ENCODE measurements around the gene C19orf81.

The C19orf81 gene

GRCh38 chr19:50659318-50660087 is 10.3 kb downstream of the C19orf81 start:
- no peak for DNase-seq

DNA sequence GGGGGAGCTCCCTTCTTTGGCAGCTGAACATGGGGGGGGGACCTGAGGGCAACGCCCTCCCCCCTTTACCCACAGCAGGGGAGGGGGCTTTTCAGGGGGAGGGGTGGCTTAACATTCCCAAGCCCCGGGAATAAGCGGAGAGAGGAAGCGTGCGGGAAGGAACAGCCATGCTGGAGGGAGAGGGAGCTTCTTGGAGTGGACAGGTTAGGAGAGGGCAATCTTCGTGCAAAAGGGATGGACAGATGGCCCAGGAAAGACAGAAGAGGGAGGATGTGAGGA is 10.8 kb downstream of the C19orf81 start:
- DNase-seq: no peak

- DNase-seq: no peak
Observed at GRCh38 chr19:50661023-50661422, 11.8 kb downstream of the C19orf81 start.

GRCh38 chr19:50661766-50662650 is 12.8 kb downstream of the C19orf81 start:
- no peak for DNase-seq

- no peak for DNase-seq
Observed at GRCh38 chr19:50662651-50663481, 13.6 kb downstream of the C19orf81 start.

GRCh38 chr19:50663482-50663790 is 14.2 kb downstream of the C19orf81 start:
- DNase-seq: no peak

DNA sequence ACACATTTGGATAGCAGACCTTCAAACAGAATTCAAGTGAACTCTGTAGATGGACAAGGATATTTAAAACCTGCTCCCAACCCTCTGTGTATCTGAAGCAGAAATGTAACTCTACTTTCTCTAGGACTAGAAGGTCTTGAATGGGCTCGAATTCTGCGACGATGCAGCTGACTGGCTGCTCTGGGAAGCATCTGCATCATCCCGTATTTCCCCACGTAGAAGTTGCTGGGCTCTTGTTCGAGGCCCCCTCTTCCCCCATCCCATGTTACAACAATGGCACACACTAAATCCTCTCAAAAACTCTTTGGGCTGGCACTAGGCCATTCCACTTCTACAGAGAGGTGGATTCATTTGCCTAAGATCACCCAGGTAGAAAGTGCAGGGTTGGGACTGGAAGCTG is 15.0 kb downstream of the C19orf81 start:
- DNase-seq: no peak

DNA sequence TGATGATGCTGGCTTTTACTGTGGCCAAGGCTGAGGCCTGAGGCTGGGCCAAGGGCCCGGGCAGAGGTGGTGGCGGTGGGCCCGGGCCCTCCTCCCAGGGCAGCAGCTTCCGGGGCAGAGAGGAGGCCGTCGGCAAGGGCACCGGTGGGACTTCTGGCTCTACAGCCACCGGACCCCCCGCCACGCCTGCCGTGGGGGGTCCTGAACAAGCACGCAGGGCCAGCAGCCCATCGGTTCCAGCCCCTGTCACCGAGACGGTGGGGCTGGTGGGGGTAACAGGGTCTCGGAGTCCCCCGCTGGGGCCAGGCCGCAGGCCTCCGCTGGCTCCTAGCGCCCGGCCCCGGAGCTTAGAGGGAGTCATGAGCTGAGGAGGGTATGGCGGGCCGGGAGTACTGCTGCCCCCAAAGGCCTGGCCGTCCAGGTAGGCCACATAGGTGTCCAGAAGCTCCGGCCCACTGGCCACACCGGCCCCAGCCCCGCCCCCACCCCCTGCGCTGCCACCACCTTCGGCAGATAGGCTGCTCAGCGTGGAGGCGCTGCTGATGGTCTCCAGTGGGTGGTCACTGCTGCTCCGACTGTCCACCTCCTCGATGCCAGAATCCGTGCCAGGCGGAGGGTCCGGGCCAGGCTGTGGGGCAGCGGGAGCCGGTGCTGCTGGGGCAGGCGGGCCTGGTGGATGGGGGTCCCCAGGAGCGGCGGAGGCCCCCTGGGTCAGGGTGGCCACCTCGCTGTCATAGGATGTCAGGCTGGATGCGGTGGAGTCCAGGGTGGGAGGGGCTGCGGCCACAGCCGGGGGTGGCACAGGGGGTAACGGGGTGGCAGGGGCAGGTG is 17.3 kb downstream of the C19orf81 start:
- DNase-seq: no peak

- DNase-seq: no peak
Observed at GRCh38 chr19:50667177-50667758, 18.0 kb downstream of the C19orf81 start.

GRCh38 chr19:50667759-50668231 is 18.6 kb downstream of the C19orf81 start:
- DNase-seq: no peak

- no peak for DNase-seq
Observed at GRCh38 chr19:50668416-50668815, 19.2 kb downstream of the C19orf81 start.

DNA sequence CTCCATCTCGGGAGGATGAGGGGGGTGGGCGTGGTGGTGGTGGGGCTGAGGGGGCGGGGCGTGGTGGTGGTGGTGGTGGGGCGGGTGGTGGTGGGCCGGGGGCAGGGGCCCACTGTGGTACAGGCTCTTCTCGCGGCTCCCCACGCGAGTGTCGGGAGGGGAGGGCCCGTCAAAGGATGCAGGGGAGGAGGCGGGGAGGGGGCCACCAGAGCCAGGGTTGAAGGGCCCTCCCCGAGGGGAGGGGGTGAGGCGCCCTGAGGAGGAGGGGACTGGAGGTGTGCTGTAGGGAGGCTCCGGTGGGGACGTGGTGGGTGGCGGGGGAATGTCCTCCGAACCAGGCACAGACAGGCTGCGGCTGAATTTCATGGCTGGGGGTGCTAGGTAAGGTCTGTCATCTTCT is 19.6 kb downstream of the C19orf81 start:
- no peak for DNase-seq

GRCh38 chr19:50669302-50670101 is 20.3 kb downstream of the C19orf81 start:
- DNase-seq: no peak

- DNase-seq: no peak
Observed at GRCh38 chr19:50670102-50670380, 20.8 kb downstream of the C19orf81 start.

DNA sequence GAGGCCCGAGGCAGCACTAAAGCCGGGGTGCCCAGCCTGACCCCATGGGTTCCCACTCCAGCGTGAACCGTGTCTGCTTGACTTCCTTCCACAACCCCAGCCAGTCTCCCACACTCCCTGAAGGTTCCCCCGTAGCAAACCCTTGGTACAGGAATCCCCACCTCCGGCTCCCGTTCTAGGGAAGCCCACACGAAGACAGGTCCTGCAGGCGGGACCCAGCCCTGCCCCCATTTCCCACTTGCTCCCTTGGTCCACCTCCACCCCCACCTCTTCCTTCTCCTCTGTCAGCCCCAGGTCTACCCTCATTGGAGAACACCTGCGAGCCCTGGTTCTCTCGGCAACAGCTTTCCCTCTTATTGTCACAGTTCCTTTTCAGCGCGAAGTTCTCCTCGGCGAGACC is 23.9 kb downstream of the C19orf81 start:
- DNase-seq: no peak

DNA sequence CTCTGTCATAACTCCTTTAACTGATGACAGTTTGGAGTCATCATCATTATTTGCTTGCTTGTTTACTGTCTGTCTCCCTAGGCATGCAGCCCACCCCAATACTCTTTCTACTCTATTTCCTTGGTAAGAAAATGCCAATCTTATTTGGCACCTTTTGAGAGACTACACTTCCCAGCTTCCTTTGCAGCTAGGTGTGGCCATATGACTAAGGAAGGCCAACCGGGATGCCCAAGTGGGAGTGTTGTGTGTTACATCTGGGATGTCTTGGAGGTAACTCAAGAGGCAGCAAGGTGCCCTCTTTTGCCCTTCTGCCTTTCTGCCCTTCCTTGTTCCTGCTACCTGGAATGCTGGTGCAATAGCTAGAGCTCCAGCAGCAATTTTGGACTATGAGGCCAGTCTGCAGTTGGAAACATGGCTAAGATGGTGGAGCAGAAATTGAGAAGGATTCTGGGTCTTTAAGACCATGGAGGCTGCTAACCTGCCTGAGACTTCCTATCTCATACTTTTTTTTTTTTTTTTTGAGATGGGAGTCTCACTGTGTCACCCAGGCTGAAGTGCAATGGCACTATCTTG is 27.5 kb downstream of the C19orf81 start:
- no peak for DNase-seq

- DNase-seq: no peak
Observed at GRCh38 chr19:50677636-50678035, 28.4 kb downstream of the C19orf81 start.

DNA sequence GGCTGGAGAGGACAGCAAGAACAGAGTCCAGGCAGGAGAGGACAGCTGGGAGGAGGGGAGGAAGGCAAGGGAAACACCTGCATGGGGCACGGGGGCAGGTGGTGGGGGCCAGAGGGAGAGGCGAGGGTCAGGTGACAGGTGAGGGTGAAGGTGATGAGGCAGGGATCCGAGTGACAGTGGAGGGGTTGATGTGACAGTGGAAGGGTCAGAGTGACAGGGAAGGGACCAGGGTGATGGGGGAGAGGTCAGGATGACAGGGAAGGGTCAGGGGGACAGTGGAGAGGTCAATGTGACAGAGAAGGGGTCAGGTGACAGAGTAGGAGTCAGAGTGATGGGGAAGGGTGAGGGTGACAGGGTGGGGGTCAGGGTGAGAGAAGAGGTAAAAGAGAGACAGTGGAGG is 29.1 kb downstream of the C19orf81 start:
- DNase-seq: no peak

DNA sequence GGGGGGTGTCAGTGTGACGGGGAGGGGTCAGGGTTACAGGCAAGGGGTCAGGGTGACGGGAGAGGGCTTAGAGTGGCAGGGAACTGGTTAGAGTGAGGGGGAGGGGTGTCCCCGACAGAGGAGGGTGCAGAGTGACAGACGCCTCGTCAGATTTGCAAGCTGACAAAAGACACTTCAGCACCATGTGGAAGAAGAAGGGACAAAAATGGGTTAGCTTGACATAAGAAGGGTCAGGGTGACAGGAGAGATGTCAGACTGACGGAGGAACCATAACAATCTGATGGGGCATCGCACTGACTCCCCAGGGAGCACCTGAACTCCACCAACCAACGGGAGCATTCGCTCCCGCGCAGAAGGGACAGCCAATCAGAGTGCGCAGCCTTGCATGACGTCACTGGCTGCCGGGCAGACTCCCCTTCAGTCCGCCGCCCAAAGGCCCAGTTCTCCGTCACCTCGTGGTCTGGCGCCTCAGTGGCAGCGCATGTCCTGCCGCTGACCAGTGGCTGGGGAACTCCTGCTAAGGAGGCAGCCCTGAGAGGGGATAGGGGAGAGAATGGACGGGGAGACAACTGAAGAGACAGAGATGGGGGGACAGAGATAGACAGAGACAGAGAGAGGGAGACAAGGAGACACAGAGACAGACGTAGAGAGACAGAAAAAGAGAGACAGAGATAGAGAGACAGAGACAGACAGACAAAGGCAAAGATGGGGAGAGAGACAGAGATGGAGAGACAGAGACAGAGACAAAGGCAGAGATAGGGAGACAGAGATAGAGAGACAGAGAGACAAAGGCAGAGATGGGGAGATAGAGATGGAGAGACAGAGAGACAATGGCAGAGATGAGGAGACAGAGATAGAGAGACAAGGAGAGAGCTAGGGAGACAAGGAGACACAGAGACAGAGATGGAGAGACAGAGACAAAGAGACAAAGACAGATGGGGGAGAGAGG is 30.2 kb downstream of the C19orf81 start:
- DNase-seq: no peak

All from SIG-M5 (cell line).